OCI-LY3 (cell line): ENCODE results near the gene UROC1.

ENCODE experiments used
- EZH2phosphoT487 ChIP-seq: fragments of 200-600 bp; shearing (Covaris generic); IDR thresholded peaks from 2 replicates; pipeline ENCODE4 v1.6.1; 2018; ENCODE audit warnings: antibody characterized with exemption, mixed run types, low read depth
- TF ChIP-seq, protein P1 (sequence below): fragments of 200-600, 300-600 bp; sonication (generic); IDR thresholded peaks from 2 replicates; pipeline ENCODE4 v1.5.1; 2014; ENCODE audit warnings: antibody characterized with exemption, low read length, low read depth

DNA sequence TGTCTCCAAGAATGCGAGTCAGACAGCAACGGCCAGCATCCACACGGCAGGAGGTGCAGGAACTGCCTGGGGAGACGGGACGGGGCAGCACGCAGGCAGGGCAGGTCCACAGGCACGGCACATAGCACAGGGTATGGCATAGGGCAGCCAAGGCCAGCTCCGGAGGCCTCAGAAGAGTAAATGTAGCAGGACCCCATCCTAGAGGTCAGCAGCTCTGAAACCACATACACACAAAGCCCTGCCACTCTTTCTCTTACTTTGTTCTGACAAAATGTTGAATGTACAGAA is 68.7 kb downstream of the UROC1 start:
- TF ChIP-seq, protein P1, sequence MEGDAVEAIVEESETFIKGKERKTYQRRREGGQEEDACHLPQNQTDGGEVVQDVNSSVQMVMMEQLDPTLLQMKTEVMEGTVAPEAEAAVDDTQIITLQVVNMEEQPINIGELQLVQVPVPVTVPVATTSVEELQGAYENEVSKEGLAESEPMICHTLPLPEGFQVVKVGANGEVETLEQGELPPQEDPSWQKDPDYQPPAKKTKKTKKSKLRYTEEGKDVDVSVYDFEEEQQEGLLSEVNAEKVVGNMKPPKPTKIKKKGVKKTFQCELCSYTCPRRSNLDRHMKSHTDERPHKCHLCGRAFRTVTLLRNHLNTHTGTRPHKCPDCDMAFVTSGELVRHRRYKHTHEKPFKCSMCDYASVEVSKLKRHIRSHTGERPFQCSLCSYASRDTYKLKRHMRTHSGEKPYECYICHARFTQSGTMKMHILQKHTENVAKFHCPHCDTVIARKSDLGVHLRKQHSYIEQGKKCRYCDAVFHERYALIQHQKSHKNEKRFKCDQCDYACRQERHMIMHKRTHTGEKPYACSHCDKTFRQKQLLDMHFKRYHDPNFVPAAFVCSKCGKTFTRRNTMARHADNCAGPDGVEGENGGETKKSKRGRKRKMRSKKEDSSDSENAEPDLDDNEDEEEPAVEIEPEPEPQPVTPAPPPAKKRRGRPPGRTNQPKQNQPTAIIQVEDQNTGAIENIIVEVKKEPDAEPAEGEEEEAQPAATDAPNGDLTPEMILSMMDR = no peak
- no peak for TF ChIP-seq EZH2phosphoT487
